ENCODE measurements around the gene TNK1.

GRCh38 chr17:7340179-7340578, 40.7 kb upstream of the TNK1 start:
- TF ChIP-seq CTCF (conservative IDR thresholded peaks at IDR 0.05; ENCODE audit: low read depth, low read length) (no peak), EZH2 (IDR thresholded peaks at IDR 0.05; ENCODE audit: borderline replicate concordance, low read depth, low read length, poor library complexity, severe bottlenecking) (no peak)
